ENCODE measurements around the gene KCNIP3. TPM values are rescaled to one million over a fixed set of nuclear protein-coding genes. Genes with fewer than 3 reads are reported as not detected.

The KCNIP3 gene
- total RNA-seq, 1 donor from 2014 or later: 0.64 TPM

- H3K27me3 ChIP-seq: peaks cover 99% of the 10 kb centered on the region
- DNase-seq (ENCODE audit: low spot score): no peak
- no peaks in the 10 kb centered on the region for H3K4me1 Mint-ChIP-seq
- H3K9ac ChIP-seq: no peak overlapping the region
- H3K4me2 ChIP-seq: peak overlapping the region; percentile 28
- H3K4me3 Mint-ChIP-seq: peak overlapping the region; percentile 57
- H3K4me1 ChIP-seq: no peaks in the 10 kb centered on the region
- H3K27ac Mint-ChIP-seq: no peak overlapping the region
- no peaks in the 10 kb centered on the region for H3K36me3 ChIP-seq
- no peaks in the 10 kb centered on the region for H3K9me3 Mint-ChIP-seq
- H3F3A ChIP-seq (ENCODE audit: low read depth): no peaks in the 10 kb centered on the region
- no peak overlapping the region for H3K4me3 ChIP-seq
- no peaks in the 10 kb centered on the region for H3K79me2 ChIP-seq (ENCODE audit: low read depth)
- TF ChIP-seq EZH2phosphoT487 (IDR thresholded peaks at IDR 0.05): no peak
- no peak overlapping the region for H2AFZ ChIP-seq (replicated peaks)
- peaks cover 23% of the 10 kb centered on the region for H3K27me3 Mint-ChIP-seq (ENCODE audit: insufficient read depth, low read depth)
- H3K9me3 ChIP-seq (ENCODE audit: low read depth): no peaks in the 10 kb centered on the region
- peaks cover 13% of the 10 kb centered on the region for H4K20me1 ChIP-seq (ENCODE audit: low read depth)
- H3K36me3 Mint-ChIP-seq: no peaks in the 10 kb centered on the region
- no peak overlapping the region for H3K27ac ChIP-seq
These were observed 48.0 kb downstream of the KCNIP3 start for GRCh38 chr2:95345081-95345562.

DNA sequence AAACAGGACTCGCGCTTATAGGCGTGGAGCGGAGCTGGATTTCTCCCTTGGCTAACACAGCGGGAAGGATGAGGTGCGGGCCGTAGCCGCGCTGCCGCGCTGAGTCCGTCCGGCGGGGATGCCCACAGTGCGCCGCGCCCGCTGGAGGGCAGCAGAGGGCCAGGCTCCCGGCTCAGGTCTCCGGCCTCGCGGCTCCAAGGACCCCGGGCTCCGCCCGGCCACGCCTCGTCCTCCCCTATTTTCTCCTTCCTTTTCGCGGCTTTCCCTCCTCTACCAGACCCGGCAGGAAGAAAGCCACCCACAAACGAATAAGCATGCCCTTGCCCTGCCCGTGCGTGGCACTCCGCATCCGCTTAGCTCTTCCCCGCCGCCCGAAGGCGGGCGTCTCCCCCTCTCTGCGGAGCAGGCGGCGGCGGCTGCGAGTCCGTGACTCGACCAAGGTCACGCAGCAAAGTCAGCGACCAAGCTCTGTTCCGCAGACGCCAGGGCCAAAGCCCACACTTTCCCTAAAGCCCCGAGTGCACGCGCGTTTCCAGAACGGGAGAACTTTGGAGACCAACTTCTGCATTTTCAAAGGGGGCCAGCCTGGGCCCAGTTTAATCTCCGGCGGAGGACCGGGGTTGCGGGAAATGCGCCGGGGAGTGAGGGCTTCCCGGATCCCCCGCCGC lies 48.5 kb downstream of the KCNIP3 start:
- peak overlapping the region; percentile 84 for H3K4me3 Mint-ChIP-seq
- TF ChIP-seq, protein P1, sequence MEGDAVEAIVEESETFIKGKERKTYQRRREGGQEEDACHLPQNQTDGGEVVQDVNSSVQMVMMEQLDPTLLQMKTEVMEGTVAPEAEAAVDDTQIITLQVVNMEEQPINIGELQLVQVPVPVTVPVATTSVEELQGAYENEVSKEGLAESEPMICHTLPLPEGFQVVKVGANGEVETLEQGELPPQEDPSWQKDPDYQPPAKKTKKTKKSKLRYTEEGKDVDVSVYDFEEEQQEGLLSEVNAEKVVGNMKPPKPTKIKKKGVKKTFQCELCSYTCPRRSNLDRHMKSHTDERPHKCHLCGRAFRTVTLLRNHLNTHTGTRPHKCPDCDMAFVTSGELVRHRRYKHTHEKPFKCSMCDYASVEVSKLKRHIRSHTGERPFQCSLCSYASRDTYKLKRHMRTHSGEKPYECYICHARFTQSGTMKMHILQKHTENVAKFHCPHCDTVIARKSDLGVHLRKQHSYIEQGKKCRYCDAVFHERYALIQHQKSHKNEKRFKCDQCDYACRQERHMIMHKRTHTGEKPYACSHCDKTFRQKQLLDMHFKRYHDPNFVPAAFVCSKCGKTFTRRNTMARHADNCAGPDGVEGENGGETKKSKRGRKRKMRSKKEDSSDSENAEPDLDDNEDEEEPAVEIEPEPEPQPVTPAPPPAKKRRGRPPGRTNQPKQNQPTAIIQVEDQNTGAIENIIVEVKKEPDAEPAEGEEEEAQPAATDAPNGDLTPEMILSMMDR (IDR thresholded peaks at IDR 0.05): peak; percentile 82
- TF ChIP-seq EZH2phosphoT487 (IDR thresholded peaks at IDR 0.05): peak; percentile 91
- TF ChIP-seq EZH2 (IDR thresholded peaks at IDR 0.05): peak; percentile 98
- Histone ChIP-seq H3K27ac (no peak overlapping the region), H3K4me3 (peak overlapping the region; percentile 53), H3K4me1 (no peaks in the 10 kb centered on the region), H3K9me3 (ENCODE audit: low read depth) (no peaks in the 10 kb centered on the region), H3K79me2 (ENCODE audit: low read depth) (no peaks in the 10 kb centered on the region), H3F3A (ENCODE audit: low read depth) (no peaks in the 10 kb centered on the region), H3K36me3 (no peaks in the 10 kb centered on the region), H2AFZ (replicated peaks) (peak overlapping the region; percentile 82), H3K4me2 (peak overlapping the region; percentile 94), H4K20me1 (ENCODE audit: low read depth) (peaks cover 13% of the 10 kb centered on the region), H3K27me3 (peaks cover 99% of the 10 kb centered on the region), H3K9ac (no peak overlapping the region)
- peak; percentile 89 for DNase-seq (ENCODE audit: low spot score)
- no peaks in the 10 kb centered on the region for H3K4me1 Mint-ChIP-seq
- no peak overlapping the region for H3K27ac Mint-ChIP-seq
- H3K9me3 Mint-ChIP-seq: no peaks in the 10 kb centered on the region
- no peaks in the 10 kb centered on the region for H3K36me3 Mint-ChIP-seq
- H3K27me3 Mint-ChIP-seq (ENCODE audit: insufficient read depth, low read depth): peaks cover 23% of the 10 kb centered on the region

DNA sequence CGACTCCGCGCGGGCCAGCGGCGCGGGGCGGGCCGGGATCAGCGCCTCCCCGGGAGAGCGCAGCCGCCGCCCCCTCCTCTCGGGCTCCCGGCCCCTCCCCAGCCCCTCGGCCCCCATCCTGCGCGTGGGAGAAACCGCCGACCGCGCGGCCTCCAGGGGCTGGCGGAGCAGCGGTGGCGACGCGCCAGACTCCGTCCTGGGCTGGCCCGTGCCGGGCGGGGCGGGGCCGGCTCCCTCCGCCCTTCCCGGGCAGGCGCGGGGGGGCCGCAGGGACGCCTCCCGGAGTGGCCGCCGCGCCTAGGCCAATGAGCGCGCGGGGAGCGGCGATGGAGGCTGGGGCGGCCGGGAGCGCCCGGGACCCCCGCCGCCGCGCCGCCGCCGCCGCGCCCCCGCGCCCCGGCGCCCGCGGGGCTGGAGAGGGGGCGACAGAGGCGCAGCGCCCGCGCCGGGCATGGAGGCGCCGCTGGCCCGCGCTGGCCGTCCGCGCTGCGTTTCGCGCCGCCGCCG lies 49.1 kb downstream of the KCNIP3 start:
- no peaks in the 10 kb centered on the region for H3K36me3 ChIP-seq
- no peaks in the 10 kb centered on the region for H3K4me1 Mint-ChIP-seq
- TF ChIP-seq, protein P1 (IDR thresholded peaks at IDR 0.05): no peak
- no peak for TF ChIP-seq EZH2phosphoT487 (IDR thresholded peaks at IDR 0.05)
- no peak for TF ChIP-seq EZH2 (IDR thresholded peaks at IDR 0.05)
- H3K27ac Mint-ChIP-seq: no peak overlapping the region
- no peaks in the 10 kb centered on the region for H3F3A ChIP-seq (ENCODE audit: low read depth)
- H4K20me1 ChIP-seq (ENCODE audit: low read depth): peaks cover 13% of the 10 kb centered on the region
- no peak overlapping the region for H3K27ac ChIP-seq
- no peaks in the 10 kb centered on the region for H3K9me3 ChIP-seq (ENCODE audit: low read depth)
- no peak for DNase-seq (ENCODE audit: low spot score)
- peak overlapping the region; percentile 94 for H3K4me2 ChIP-seq
- no peak overlapping the region for H3K4me3 Mint-ChIP-seq
- no peaks in the 10 kb centered on the region for H3K9me3 Mint-ChIP-seq
- H3K4me3 ChIP-seq: peak overlapping the region; percentile 53
- H3K36me3 Mint-ChIP-seq: no peaks in the 10 kb centered on the region
- H3K27me3 Mint-ChIP-seq (ENCODE audit: insufficient read depth, low read depth): peaks cover 25% of the 10 kb centered on the region
- no peaks in the 10 kb centered on the region for H3K79me2 ChIP-seq (ENCODE audit: low read depth)
- peaks cover 99% of the 10 kb centered on the region for H3K27me3 ChIP-seq
- H3K4me1 ChIP-seq: no peaks in the 10 kb centered on the region
- H3K9ac ChIP-seq: no peak overlapping the region
- peak overlapping the region; percentile 82 for H2AFZ ChIP-seq (replicated peaks)

Data from neural progenitor cell (in vitro differentiated cells).